H4 (cell line): ENCODE measurements around the gene MATR3. TPM values are rescaled to one million over a fixed set of nuclear protein-coding genes. Genes with fewer than 3 reads are reported as not detected.

Experiments
- total RNA-seq: library from RNA; depleted of rRNA; stranded (reverse); fragments of >200 nt; shearing (Covaris generic); gene quantifications from 2 replicates; pipeline ENCODE4 v1.2.3, GENCODE V29; 2014; rRNA removed

The MATR3 gene
- total RNA-seq, 1 experiment from 2014 or later, result 241 TPM

Other genes starting within 250 kb of the MATR3 start
- gene SIL1, start 95.4 kb upstream of the MATR3 start, total RNA-seq, result 50.9 and 58.1 TPM in 2 replicates
- 66.1 and 71.8 TPM in 2 replicates for gene PAIP2, start 48.1 kb downstream of the MATR3 start, total RNA-seq
- gene SLC23A1, start 89.6 kb downstream of the MATR3 start, total RNA-seq, result not detected in 2 replicates
- gene MZB1, start 96.2 kb downstream of the MATR3 start, total RNA-seq, result not detected in 2 replicates
- gene PROB1, start 101.4 kb downstream of the MATR3 start, total RNA-seq, result not detected in 2 replicates
- gene SPATA24, start 110.3 kb downstream of the MATR3 start, total RNA-seq, result 3.4 and 5.9 TPM in 2 replicates
- 4.5 and 22.9 TPM in 2 replicates for gene DNAJC18, start 145.8 kb downstream of the MATR3 start, total RNA-seq
- 0.10 TPM in 1 of 2 replicates, not detected in the other for gene ECSCR, start 169.0 kb downstream of the MATR3 start, total RNA-seq
- not detected in 2 replicates for gene SMIM33, start 177.3 kb downstream of the MATR3 start, total RNA-seq
- gene STING1, start 189.0 kb downstream of the MATR3 start, total RNA-seq, result 14.2 and 15.6 TPM in 2 replicates